HepG2 (cell line): ENCODE data around the gene ATOH8. TPM values are rescaled to one million over a fixed set of nuclear protein-coding genes. Genes with fewer than 3 reads are reported as not detected.

Experiments used
- BORCS8-MEF2B ChIP-seq: sonication (generic); formaldehyde crosslinking; IDR thresholded peaks from 2 replicates; pipeline ENCODE4 v1.8.0; 2022; ENCODE audit warnings: mild to moderate bottlenecking, missing genetic modification reagents
- CTCF ChIP-seq: sonication (generic); formaldehyde crosslinking; IDR thresholded peaks from 2 replicates; pipeline ENCODE4 v1.5.0; 2020; ENCODE audit warnings: mild to moderate bottlenecking, missing genetic modification reagents, moderate library complexity
- DNMT3B ChIP-seq: conservative IDR thresholded peaks from 2 replicates; pipeline ENCODE4 v1.6.1; 2016; ENCODE audit warnings: missing biosample characterization, control low read depth
- EHMT2 ChIP-seq: fragments of 200-600 bp; sonication (generic); IDR thresholded peaks from 2 replicates; pipeline ENCODE4 v1.7.0; 2017; ENCODE audit warnings: antibody characterized with exemption, low read depth, low read length, borderline replicate concordance
- ERF ChIP-seq: IDR thresholded peaks from 2 replicates; pipeline ENCODE4 v1.6.1; 2018; ENCODE audit warnings: missing biosample characterization, missing genetic modification reagents
- HDAC2 ChIP-seq: sonication (generic); formaldehyde crosslinking; IDR thresholded peaks from 2 replicates; pipeline ENCODE4 v1.4.0; 2020; ENCODE audit warnings: missing genetic modification reagents
- HMG20B ChIP-seq: conservative IDR thresholded peaks from 2 replicates; pipeline ENCODE4 v1.6.1; 2016; ENCODE audit warnings: missing genetic modification reagents, missing compliant biosample characterization
- HNRNPK ChIP-seq: fragments of 200-400 bp; formaldehyde crosslinking; IDR thresholded peaks from 2 replicates; pipeline ENCODE4 v1.6.1; 2018; ENCODE audit warnings: low read length, low read depth, moderate library complexity, mild to moderate bottlenecking; ENCODE audit not compliant: poor library complexity, severe bottlenecking
- KDM2A ChIP-seq: sonication (generic); formaldehyde crosslinking; IDR thresholded peaks from 2 replicates; pipeline ENCODE4 v1.4.0; 2020; ENCODE audit warnings: low read depth, missing genetic modification reagents, borderline replicate concordance
- KDM6A ChIP-seq: IDR thresholded peaks from 2 replicates; pipeline ENCODE4 v1.6.1; 2016; ENCODE audit warnings: low read depth
- RAD21 ChIP-seq: fragments of 450-650 bp; formaldehyde crosslinking; IDR thresholded peaks from 2 replicates; pipeline ENCODE4 v1.5.0; 2020; ENCODE audit warnings: mild to moderate bottlenecking
- RARG ChIP-seq: sonication (generic); formaldehyde crosslinking; IDR thresholded peaks from 2 replicates; pipeline ENCODE4 v1.4.0; 2020; ENCODE audit warnings: low read depth, mild to moderate bottlenecking, missing genetic modification reagents
- RBM22 ChIP-seq: fragments of 200-400 bp; formaldehyde crosslinking; optimal IDR thresholded peaks from 2 replicates; pipeline ENCODE3; 2017; ENCODE audit warnings: mild to moderate bottlenecking, low read length, moderate library complexity
- SALL1 ChIP-seq: sonication (generic); formaldehyde crosslinking; IDR thresholded peaks from 2 replicates; pipeline ENCODE4 v1.8.0; 2022; ENCODE audit warnings: mild to moderate bottlenecking, missing genetic modification reagents
- SMAD3 ChIP-seq: sonication (generic); formaldehyde crosslinking; IDR thresholded peaks from 2 replicates; pipeline ENCODE4 v1.4.0; 2020; ENCODE audit warnings: missing genetic modification reagents
- TCF7 ChIP-seq: sonication (generic); IDR thresholded peaks from 2 replicates; pipeline ENCODE4 v1.6.1; 2016; ENCODE audit warnings: antibody characterized with exemption, low read depth
- XBP1 ChIP-seq: sonication (generic); formaldehyde crosslinking; IDR thresholded peaks from 2 replicates; pipeline ENCODE4 v1.5.0; 2020; ENCODE audit warnings: missing genetic modification reagents
- ZNF101 ChIP-seq: sonication (generic); formaldehyde crosslinking; IDR thresholded peaks from 2 replicates; pipeline ENCODE4 v1.4.0; 2020; ENCODE audit warnings: mild to moderate bottlenecking, low read depth, missing genetic modification reagents, borderline replicate concordance
- ZNF33A ChIP-seq: sonication (generic); formaldehyde crosslinking; IDR thresholded peaks from 2 replicates; pipeline ENCODE4 v1.5.1; 2020; ENCODE audit warnings: missing genetic modification reagents, mild to moderate bottlenecking, moderate library complexity, borderline replicate concordance
- ZNF460 ChIP-seq: sonication (generic); formaldehyde crosslinking; IDR thresholded peaks from 2 replicates; pipeline ENCODE4 v1.5.1; 2020; ENCODE audit warnings: missing genetic modification reagents, mild to moderate bottlenecking, borderline replicate concordance
- ZNF674 ChIP-seq: sonication (generic); formaldehyde crosslinking; IDR thresholded peaks from 2 replicates; pipeline ENCODE4 v1.5.0; 2020; ENCODE audit warnings: low read depth, mild to moderate bottlenecking, missing genetic modification reagents
- ZXDC ChIP-seq: sonication (generic); formaldehyde crosslinking; IDR thresholded peaks from 2 replicates; pipeline ENCODE4 v1.5.0; 2020; ENCODE audit warnings: mild to moderate bottlenecking, missing genetic modification reagents
- polyA plus RNA-seq, 8 experiments: library from polyadenylated mRNA; depleted of rRNA in 3 of 8; stranded (reverse) in 7 of 8; unstranded in 1 of 8; fragments of >200 nt; fragmentation: Illumina TruSeq in 4 of 8; extraction: Trizol in 4 of 8; gene quantifications; 2 replicates each; pipeline versions ENCODE4 v1.2.1 to v1.2.3, GENCODE V29; 2011 to 2016; ENCODE audit warnings: low read depth in 4 of 8, missing spikeins in 1 of 8, mixed read lengths in 1 of 8; ENCODE audit not compliant: insufficient read depth in 1 of 8
- total RNA-seq, 5 experiments: library from RNA; depleted of rRNA; stranded (reverse); fragments of >200 nt; fragmentation: Illumina TruSeq; extraction: Trizol; gene quantifications; 2 replicates each; pipeline ENCODE4 v1.2.3, GENCODE V29; 2016; ENCODE audit warnings: low read depth in 1 of 5

Gene ATOH8
- total and polyA plus RNA-seq, 2 of the 13 experiments (the other 11 are each of a cell fraction or from before 2014, with no cell fraction given): 0.13 to 0.61 TPM

DNA sequence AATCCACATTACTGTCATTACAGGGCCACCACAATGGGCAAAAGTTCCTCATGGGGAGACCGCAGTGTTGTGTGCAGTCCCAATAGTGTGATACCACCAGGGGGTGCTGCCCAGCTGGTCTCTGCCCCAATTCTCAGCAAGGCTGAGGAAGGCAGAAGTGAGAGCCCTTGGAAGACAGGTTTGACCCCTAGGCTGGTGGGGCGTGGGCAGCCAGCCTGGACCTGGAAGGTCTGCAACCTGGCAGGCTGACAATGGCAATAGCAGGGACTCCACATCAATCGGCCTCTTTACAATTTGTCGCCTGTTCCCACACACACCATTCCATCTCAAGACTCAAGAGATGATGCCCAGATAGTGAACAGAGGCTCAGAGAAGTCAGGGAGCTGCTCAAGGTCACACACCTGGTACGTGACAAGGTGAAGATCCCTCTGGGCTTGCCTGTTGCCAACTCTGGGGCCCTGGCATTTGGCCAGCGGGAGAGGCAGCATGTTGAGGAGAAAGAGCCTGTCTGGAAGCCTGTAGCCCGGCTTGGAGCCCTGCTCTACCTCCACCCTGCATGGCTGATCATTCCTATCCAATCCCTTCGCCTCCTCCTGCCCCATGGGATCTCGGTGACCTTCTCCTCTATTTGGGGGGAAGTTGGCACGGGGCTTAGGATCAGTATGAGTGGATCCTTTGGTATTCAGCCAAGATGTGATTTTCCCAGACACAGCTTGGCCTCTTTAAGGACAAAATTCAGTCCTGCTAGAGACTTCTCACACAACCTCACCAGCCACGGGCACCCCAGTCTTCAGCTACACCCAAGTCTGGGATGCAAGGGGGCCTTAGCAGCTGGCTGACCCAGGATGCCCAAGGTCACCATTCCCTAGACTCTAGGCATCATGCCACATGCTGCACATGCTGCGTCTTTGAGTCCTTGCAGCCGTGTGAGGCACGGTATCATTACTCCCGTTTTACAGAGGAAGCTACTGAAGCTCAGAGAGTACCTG, 2.9 kb upstream of the ATOH8 start (continued):
- no peak for TF ChIP-seq ZNF33A (CRISPR knock-in tag)
- peak; percentile 91 for TF ChIP-seq RAD21 (CRISPR knock-in tag)
- TF ChIP-seq HDAC2 (CRISPR knock-in tag): peak; percentile 27; the same call in 1 of the 2 replicates
- TF ChIP-seq SMAD3 (CRISPR knock-in tag): 0 out of 2 replicates have a peak, but pooled peaks have one; percentile 15
- no peak for TF ChIP-seq KDM6A (CRISPR knock-in tag)
- no peak for TF ChIP-seq RARG (CRISPR knock-in tag)
- TF ChIP-seq TCF7: no peak
- TF ChIP-seq XBP1: no peak
- no peak for TF ChIP-seq ZXDC (CRISPR knock-in tag)
- peak; percentile 59; the same call in 1 of the 2 replicates for TF ChIP-seq KDM2A (CRISPR knock-in tag)
- TF ChIP-seq ZNF101 (CRISPR knock-in tag): no peak
- 0 out of 2 replicates have a peak, but pooled peaks have one; percentile 34 for TF ChIP-seq ERF (CRISPR knock-in tag)
- peak; percentile 94 for TF ChIP-seq CTCF (CRISPR knock-in tag)
- TF ChIP-seq SALL1 (CRISPR knock-in tag): no peak
- no peak for TF ChIP-seq ZNF460 (CRISPR knock-in tag)
- no peak for TF ChIP-seq ZNF674
- TF ChIP-seq EHMT2: no peak
- TF ChIP-seq HMG20B (CRISPR knock-in tag): no peak
- TF ChIP-seq HNRNPK: no peak
- peak; percentile 76 for TF ChIP-seq BORCS8-MEF2B (CRISPR knock-in tag)
- TF ChIP-seq DNMT3B (CRISPR knock-in tag): no peak
- no peak for TF ChIP-seq RBM22
